Testis (tissue), 3 donors: ENCODE data around the gene TBCA. TPM values are rescaled to one million over a fixed set of nuclear protein-coding genes. Genes with fewer than 3 reads are reported as not detected.

Experiments
- DNase-seq: peaks from one replicate; pipeline ENCODE4 v3.0.0-alpha.2; 2019
- H3K27ac ChIP-seq, 2 donors: fragments of 200-600 bp; sonication (generic); one replicate each; pipeline ENCODE4 v1.5.1; 2019
- H3K27me3 ChIP-seq: fragments of 200-600 bp; sonication (generic); one replicate; pipeline ENCODE4 v1.5.1; 2019
- H3K36me3 ChIP-seq: fragments of 200-600 bp; sonication (generic); one replicate; pipeline ENCODE4 v1.5.1; 2017; ENCODE audit warnings: low read depth; ENCODE audit errors: missing control alignments
- H3K4me1 ChIP-seq: fragments of 200-600 bp; sonication (generic); one replicate; pipeline ENCODE4 v1.5.1; 2019
- H3K4me3 ChIP-seq, 2 donors: fragments of 200-600 bp; sonication (generic); one replicate each; pipeline ENCODE4 v1.5.1; 2017 to 2019
- H3K9me3 ChIP-seq: fragments of 200-600 bp; sonication (generic); one replicate; pipeline ENCODE4 v1.5.1; 2017
- CTCF ChIP-seq, 3 experiments: fragments of 450-650 bp in 2 of 3; fragments of 200-600 bp in 1 of 3; sonication (generic) in 1 of 3; IDR thresholded peaks; one replicate each; pipeline ENCODE4 v1.5.1; 2016 to 2019; ENCODE audit warnings: antibody characterized with exemption in 3 of 3, mild to moderate bottlenecking in 2 of 3, moderate library complexity in 1 of 3
- POLR2A ChIP-seq: fragments of 450-650 bp; IDR thresholded peaks from one replicate; pipeline ENCODE4 v1.6.1; 2017; ENCODE audit warnings: antibody characterized with exemption, mild to moderate bottlenecking, moderate library complexity
- WGBS, 2 donors: methylation state at CpG; one replicate each; pipeline ENCODE4 v1.1.5; 2018; 5-methylcytosine and 5-hydroxymethylcytosine counted together
- intact Hi-C: fragments of 100-400 bp; cut with DNase I; formaldehyde crosslinking; loops from one replicate; pipeline ENCODE4 v1.15.1; 2023; ENCODE audit warnings: low total_unique reads
- polyA plus RNA-seq: library from polyadenylated mRNA; stranded (reverse); fragments of 350-450 nt; fragmentation: Illumina TruSeq; extraction: RNeasy Lipid Tissue Mini Kit (QIAGEN cat#74804); gene quantifications from one replicate; pipeline ENCODE4 v1.2.3, GENCODE V29; 2014; ENCODE audit warnings: low read depth, low replicate concordance; ENCODE audit not compliant: insufficient read depth
- total RNA-seq, 2 donors: library from RNA; depleted of rRNA; stranded (reverse); fragments of >200 nt; gene quantifications; one replicate each; pipeline ENCODE4 v1.2.3, GENCODE V29; 2016

Gene TBCA
- total and polyA plus RNA-seq, 3 donors from 2014 or later, result 116 to 187 (median 123) TPM

GRCh38 chr5:77778881-77779438 lies 2.8 kb upstream of the TBCA start:
- Histone ChIP-seq H3K27me3 (no peaks in the 10 kb centered on the region), H3K9me3 (no peaks in the 10 kb centered on the region), H3K27ac (no peak overlapping the region), H3K4me3 (no peak overlapping the region), H3K36me3 (no peaks in the 10 kb centered on the region), H3K4me1 (peaks cover 10% of the 10 kb centered on the region)
- WGBS, 2 donors, result 82 to 91% methylated on average over 2 of the region's 2 CpGs
- DNase-seq, result no peak
- intact Hi-C loops, result no loop called here
- TF ChIP-seq CTCF (IDR thresholded peaks at IDR 0.05), result no peak
- TF ChIP-seq POLR2A, result no peak

GRCh38 chr5:77778398-77778797 lies 2.3 kb upstream of the TBCA start:
- TF ChIP-seq CTCF (IDR thresholded peaks at IDR 0.05), result no peak
- TF ChIP-seq POLR2A, result no peak
- H3K9me3 ChIP-seq, result no peaks in the 10 kb centered on the region
- peaks cover 11% of the 10 kb centered on the region for H3K4me1 ChIP-seq
- DNase-seq, result no peak
- H3K4me3 ChIP-seq, result no peak overlapping the region
- intact Hi-C loops, result no loop called here
- no peaks in the 10 kb centered on the region for H3K36me3 ChIP-seq
- H3K27ac ChIP-seq, result no peak overlapping the region
- no peaks in the 10 kb centered on the region for H3K27me3 ChIP-seq
- 87 to 92% methylated on average over 2 of the region's 2 CpGs for WGBS, 2 donors

- peaks cover 16% of the 10 kb centered on the region for H3K4me1 ChIP-seq
- WGBS, 2 donors, result 77 to 78% methylated on average over 3 of the region's 3 CpGs
- TF ChIP-seq CTCF (IDR thresholded peaks at IDR 0.05) (no peak), POLR2A (no peak)
- no peak for DNase-seq
- intact Hi-C loops, result no loop called here
- H3K27ac ChIP-seq, result no peak overlapping the region
- H3K36me3 ChIP-seq, result no peaks in the 10 kb centered on the region
- no peak overlapping the region for H3K4me3 ChIP-seq
- H3K9me3 ChIP-seq, result no peaks in the 10 kb centered on the region
- H3K27me3 ChIP-seq, result no peaks in the 10 kb centered on the region
These were observed 1.8 kb upstream of the TBCA start for GRCh38 chr5:77777911-77778310.

GRCh38 chr5:77777281-77777892 lies 1.2 kb upstream of the TBCA start:
- Histone ChIP-seq H3K9me3 (no peaks in the 10 kb centered on the region), H3K27me3 (no peaks in the 10 kb centered on the region), H3K27ac (no peak overlapping the region), H3K4me3 (no peak overlapping the region), H3K4me1 (peaks cover 18% of the 10 kb centered on the region), H3K36me3 (no peaks in the 10 kb centered on the region)
- no peak for DNase-seq
- 70 to 85% methylated on average over 10 to 11 of the region's 11 CpGs for WGBS, 2 donors
- TF ChIP-seq POLR2A, result no peak
- no peak for TF ChIP-seq CTCF (IDR thresholded peaks at IDR 0.05)
- intact Hi-C loops, result no loop called here
